DND-41 (cell line): ENCODE data around the gene LIF.

ENCODE experiments used
- CTCF ChIP-seq: IDR thresholded peaks from 2 replicates; pipeline ENCODE4 v1.5.1; 2012; ENCODE audit warnings: borderline replicate concordance, low read length, moderate library complexity, mild to moderate bottlenecking; ENCODE audit not compliant: poor library complexity, severe bottlenecking; ENCODE audit errors: extremely low read depth
- EZH2 ChIP-seq: IDR thresholded peaks from 3 replicates; pipeline ENCODE4 v1.6.1; 2012; ENCODE audit warnings: borderline replicate concordance, low read depth, mild to moderate bottlenecking, moderate library complexity, low read length, inconsistent platforms; ENCODE audit not compliant: severe bottlenecking

GRCh38 chr22:30227438-30228228, 18.9 kb downstream of the LIF start:
- no peak for TF ChIP-seq CTCF
- no peak for TF ChIP-seq EZH2
